ENCODE results near the gene TMEM9.
"Not testable (repeated sequence)": the region's sequence is repeated elsewhere in the genome, so short reads cannot be mapped to it uniquely, and the experiment has no call there.

The TMEM9 gene

DNA sequence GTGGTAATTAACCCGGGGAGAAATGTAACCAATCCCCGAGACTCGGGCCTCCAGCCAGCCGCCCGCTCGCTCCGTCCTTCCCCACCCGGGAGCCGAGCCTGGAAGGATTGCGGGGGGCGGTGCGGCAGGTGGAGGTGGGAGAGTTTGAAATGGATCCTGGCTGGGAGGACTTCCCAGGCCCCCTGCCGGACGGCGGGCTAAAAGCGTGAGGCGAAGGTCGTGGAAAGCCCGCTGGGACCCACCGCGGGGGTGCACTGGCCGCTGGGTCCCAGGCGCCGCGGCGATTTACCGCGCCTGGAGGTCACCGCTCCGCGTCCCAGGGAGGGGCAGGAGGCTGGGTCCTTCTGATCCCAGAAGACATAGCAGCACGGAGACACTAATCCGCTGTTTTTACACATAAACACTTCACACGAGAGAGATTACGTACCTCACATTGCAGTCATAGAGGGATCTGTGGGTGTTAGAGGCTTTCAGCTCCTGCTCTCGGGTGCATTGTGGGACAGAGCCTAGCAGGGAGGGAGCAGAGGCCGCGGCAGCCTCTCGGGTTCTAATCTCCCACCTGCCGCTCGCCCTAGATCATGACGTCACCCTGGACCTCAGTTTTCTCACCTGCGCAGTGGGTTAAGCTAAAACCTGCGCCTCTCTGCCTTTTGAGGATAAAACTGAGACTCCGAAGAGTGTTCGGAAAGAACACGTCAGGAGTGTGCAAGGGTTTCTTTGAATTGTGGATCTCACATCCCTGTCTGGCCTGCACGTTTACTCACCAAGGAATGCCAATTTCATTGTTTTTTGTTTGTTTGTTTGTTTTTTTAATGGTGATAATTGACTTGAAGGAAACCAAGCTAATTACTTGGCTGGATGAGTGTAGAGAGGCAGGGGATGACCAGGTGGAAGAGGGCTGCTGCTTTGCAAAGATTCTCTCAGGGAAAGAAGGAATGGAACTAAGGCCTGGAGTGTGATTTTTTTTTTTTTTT is 17.1 kb upstream of the TMEM9 start:
- no peak for DNase-seq (ENCODE audit: low read depth in 1 of 2, low spot score in 1 of 2)
- TF ChIP-seq JUND (IDR thresholded peaks at IDR 0.05; ENCODE audit: low read depth) = no peak
- in situ Hi-C loops (cut with HindIII; ENCODE audit: low pct_unique_long_range_greater_than_20kb, low sequenced_read_pairs) = no loop called here

DNA sequence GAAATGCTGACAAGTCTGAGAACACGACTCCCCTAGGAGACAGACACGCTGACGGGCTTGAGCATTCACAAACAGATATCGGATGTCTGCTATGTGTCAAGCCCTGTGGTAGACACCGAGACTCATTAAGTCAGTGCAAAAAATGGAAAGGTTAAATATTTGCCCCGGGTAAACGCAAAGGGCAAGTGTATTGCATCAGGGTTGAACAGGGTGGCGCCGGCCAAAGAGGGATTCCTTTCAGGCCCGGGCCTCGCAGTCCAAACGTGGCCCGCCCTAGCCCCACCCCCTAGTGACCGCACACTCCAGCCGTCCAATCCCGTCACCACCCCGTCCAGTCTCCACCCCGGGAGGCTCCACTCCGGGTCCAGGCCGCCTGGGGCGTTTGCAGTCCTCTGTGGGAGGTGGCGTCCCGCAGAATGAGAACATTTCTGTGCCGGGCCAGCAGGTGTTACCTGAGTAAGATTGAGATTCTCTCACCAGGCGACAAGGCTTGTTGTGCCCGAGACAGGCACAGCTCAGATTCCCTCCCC is 16.3 kb upstream of the TMEM9 start:
- in situ Hi-C loops (cut with HindIII; ENCODE audit: low pct_unique_long_range_greater_than_20kb, low sequenced_read_pairs) = no loop called here
- TF ChIP-seq JUND (IDR thresholded peaks at IDR 0.05; ENCODE audit: low read depth) = no peak
- DNase-seq (ENCODE audit: low read depth in 1 of 2, low spot score in 1 of 2) = peak; percentile 95 to 100

DNA sequence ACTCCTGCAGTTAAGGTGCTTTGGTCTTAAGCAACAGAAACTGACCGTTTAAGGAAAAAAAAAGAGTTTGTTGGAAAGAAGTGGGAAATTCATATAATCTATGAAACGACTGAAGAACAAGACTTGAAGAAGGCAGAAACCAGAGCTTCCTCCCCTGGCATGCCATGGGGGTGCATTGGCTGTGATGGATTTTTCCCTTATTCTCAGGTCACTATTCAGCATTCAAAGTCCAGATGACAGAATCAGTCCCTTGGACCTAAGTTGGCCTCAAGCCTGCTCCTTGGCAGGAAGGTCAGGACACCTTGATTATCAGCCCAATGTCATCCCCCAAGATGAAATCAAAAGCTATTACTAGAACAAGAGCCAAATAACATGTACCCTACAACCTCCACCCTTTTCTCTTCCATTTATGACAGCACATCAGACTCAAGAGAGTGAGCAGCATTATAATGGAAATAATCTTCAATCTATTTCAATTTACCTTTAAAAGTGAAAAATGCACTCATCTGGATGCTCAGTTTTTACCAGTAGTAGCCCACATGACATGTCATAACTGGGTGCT is 15.8 kb upstream of the TMEM9 start:
- no peak for DNase-seq (ENCODE audit: low read depth in 1 of 2, low spot score in 1 of 2)
- no peak for TF ChIP-seq JUND (IDR thresholded peaks at IDR 0.05; ENCODE audit: low read depth)
- in situ Hi-C loops (cut with HindIII; ENCODE audit: low pct_unique_long_range_greater_than_20kb, low sequenced_read_pairs) = no loop called here

DNA sequence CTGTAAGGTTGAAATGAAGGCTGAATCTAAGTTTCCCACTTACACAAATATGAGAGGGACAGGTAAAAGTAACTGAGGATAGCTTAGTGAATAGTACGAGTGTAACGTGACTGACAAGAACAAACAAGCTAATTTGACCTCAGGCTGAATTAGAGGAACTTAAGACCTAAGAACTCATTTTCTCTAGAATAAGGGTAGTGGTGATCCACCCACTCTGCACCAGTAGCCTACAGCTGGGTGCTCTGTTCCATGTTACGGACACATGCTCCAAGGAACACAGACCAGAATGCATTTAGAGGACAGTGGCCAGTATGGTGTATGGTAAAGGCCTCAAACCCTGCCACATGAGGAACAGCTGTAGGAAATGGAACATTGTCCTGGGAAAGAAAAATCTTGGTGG is 14.9 kb upstream of the TMEM9 start:
- no peak for TF ChIP-seq JUND (IDR thresholded peaks at IDR 0.05; ENCODE audit: low read depth)
- no peak for DNase-seq (ENCODE audit: low read depth in 1 of 2, low spot score in 1 of 2)
- in situ Hi-C loops (cut with HindIII; ENCODE audit: low pct_unique_long_range_greater_than_20kb, low sequenced_read_pairs) = no loop called here

DNA sequence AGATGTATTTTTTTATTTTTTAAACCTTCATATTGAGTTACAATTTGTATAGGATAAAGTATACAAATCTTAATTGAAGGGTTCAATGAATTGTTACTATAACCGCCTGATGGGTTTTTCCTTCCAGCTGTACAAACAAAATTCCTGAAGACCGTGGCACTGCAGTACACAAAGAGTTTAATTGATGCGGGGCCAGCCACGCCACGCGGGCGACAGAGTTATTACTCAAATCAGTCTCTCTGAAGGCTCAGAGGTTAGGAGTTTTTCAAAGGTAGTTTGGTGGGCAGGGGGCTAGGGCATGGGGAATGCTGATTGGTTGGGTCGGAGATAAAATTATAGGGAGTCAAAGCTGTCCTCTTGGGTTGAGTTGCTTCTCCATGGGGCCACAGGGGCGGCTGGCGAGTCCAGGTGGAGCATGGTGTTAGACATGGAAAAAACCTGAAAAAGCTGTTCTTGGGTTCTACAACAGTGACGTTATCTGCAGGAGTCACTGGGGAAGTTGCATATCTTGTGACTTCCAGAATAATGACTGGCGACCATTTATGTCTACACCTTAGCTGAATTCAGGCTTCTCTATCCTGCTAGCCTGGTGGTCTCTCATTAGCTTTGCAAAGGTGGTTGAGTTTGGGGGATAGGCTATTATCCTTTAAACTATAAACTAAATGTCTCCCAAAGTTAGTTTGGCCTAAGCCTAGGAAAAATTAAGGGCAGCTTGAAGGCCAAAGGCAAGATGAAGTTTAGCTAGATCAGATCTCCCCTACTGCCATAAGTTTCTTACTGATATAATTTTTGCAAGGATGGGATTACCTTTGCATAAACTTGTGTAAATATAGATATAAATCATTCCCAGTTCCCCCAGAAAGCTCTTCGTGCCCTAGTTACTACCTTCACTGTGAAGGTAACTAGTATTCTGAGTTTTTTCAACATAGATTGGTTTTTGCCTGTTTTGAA is 13.0 kb upstream of the TMEM9 start:
- DNase-seq (ENCODE audit: low read depth in 1 of 2, low spot score in 1 of 2) = peak in 1 of 2 experiments; percentile 63
- TF ChIP-seq JUND (IDR thresholded peaks at IDR 0.05; ENCODE audit: low read depth) = no peak
- in situ Hi-C loops (cut with HindIII; ENCODE audit: low pct_unique_long_range_greater_than_20kb, low sequenced_read_pairs) = no loop called here

DNA sequence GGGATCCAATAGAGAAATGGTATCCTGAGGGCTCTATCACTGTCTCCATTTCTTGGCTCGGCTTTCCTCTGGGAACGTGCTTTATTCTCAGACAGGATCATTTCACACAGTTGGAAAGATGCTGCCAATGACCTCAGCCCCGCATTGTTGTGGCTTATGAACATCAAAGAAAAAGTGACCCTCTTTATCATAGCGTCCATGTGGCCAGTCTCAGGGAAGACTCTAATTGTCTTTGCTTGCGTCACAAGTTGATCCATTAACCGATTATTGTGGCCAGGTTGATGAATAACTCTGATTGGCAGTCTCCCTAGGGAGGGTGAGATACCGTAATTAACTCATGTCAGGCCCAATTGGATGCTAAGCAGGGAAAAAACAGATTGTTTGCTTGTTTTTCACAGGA is 10.4 kb upstream of the TMEM9 start:
- in situ Hi-C loops (cut with HindIII; ENCODE audit: low pct_unique_long_range_greater_than_20kb, low sequenced_read_pairs) = no loop called here
- DNase-seq (ENCODE audit: low read depth in 1 of 2, low spot score in 1 of 2) = no peak
- no peak for TF ChIP-seq JUND (IDR thresholded peaks at IDR 0.05; ENCODE audit: low read depth)

DNA sequence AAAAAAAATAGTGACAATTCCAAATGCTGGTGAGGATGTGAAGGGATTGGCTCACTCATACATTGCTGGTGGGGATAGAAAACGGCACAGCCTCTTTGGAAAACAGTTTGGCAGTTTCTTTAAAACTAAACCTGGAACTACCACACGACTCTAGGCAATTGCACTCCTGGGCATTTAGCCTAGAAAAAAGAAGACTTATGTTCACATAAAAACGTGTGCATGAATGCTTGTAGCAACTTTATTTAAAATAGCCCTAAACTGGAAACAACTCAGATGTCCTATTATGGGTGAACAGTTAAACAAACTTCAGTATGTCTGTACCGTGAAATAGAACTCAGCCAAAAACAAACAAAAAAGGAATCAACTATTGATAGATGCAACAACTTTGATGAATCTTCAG is 9.4 kb upstream of the TMEM9 start:
- TF ChIP-seq JUND (IDR thresholded peaks at IDR 0.05; ENCODE audit: low read depth) = no peak
- in situ Hi-C loops (cut with HindIII; ENCODE audit: low pct_unique_long_range_greater_than_20kb, low sequenced_read_pairs) = no loop called here
- DNase-seq (ENCODE audit: low read depth in 1 of 2, low spot score in 1 of 2) = no peak

DNA sequence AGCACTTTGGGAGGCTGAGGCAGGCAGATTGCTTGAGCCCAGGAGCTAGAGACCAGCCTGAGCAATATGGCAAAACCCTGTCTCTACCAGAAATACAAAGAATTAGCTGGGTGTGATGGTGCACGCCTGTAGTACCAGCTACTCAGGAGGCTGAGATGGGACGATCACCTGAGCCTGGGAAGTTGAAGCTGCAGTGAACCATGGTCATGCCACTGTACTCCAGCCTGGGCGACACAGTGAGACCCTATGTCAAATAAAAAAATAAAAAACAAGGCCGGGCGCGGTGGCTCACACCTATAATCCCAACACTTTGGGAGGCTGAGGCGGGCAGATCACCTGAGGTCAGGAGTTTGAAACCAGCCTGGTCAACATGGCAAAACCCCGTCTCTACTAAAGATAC is 8.8 kb upstream of the TMEM9 start:
- DNase-seq (ENCODE audit: low read depth in 1 of 2, low spot score in 1 of 2); in situ Hi-C loops (cut with HindIII; ENCODE audit: low pct_unique_long_range_greater_than_20kb, low sequenced_read_pairs): not testable (repeated sequence)

DNA sequence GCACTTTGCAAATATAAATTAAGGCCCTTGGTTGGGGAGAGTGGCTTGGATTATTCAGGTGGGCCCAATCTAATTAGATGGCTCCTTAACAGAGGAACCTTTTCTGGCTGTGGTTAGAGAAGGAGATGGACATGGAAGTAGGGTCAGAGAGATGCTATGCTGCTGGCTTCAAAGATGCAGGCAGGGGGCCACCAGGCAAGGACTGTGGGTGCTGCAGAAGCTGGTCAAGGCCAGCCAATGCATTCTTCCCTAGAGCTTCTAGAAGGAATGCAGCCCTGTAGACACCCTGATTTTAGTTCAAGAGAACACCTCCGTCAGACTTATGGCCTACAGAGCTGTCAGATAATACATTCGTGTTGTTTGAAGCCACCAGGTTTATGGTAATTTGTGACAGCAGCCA is 3.7 kb upstream of the TMEM9 start:
- TF ChIP-seq JUND (IDR thresholded peaks at IDR 0.05; ENCODE audit: low read depth) = no peak
- DNase-seq (ENCODE audit: low read depth in 1 of 2, low spot score in 1 of 2) = no peak
- in situ Hi-C loops (cut with HindIII; ENCODE audit: low pct_unique_long_range_greater_than_20kb, low sequenced_read_pairs) = no loop called here

DNA sequence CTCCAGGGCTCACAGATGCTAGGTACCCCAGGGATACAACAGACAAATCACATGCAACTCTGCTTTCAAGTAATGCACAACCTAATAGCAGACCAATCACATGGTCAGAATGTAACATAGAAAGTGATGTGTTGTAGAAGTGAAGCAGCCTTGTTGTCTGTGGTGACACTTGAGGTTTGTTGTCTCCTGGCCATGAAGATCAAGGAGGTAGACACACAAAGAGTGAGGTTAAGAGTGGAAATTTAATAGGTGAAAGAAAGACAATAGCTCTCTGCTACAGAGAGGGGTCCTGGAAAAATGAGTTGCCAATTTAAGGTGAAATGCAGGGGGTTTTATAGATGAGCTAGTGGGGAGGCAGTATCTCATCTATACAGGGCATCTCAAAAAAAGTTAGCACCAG is 2.5 kb upstream of the TMEM9 start:
- TF ChIP-seq JUND (IDR thresholded peaks at IDR 0.05; ENCODE audit: low read depth) = no peak
- in situ Hi-C loops (cut with HindIII; ENCODE audit: low pct_unique_long_range_greater_than_20kb, low sequenced_read_pairs) = no loop called here
- DNase-seq (ENCODE audit: low read depth in 1 of 2, low spot score in 1 of 2) = no peak

DNA sequence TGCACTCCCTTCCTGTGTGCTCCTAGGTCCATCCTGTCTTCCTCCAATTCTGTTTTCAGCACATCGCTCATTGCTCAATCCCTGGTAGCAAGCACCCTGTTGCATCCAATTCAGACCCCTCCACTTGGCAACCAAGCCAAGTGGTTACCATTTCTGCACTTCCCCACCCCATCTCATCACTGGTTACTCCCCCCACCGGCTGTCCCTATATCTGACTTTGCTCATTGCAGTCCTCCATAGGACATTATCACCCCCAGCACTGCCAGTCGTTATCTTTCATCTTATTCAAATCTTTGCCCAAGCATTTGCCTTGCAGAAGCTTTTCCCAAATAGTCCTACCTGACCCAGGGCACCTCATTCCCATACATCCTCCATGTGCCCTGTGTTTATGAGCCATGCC is 2.1 kb upstream of the TMEM9 start:
- in situ Hi-C loops (cut with HindIII; ENCODE audit: low pct_unique_long_range_greater_than_20kb, low sequenced_read_pairs) = no loop called here
- no peak for DNase-seq (ENCODE audit: low read depth in 1 of 2, low spot score in 1 of 2)
- TF ChIP-seq JUND (IDR thresholded peaks at IDR 0.05; ENCODE audit: low read depth) = no peak

DNA sequence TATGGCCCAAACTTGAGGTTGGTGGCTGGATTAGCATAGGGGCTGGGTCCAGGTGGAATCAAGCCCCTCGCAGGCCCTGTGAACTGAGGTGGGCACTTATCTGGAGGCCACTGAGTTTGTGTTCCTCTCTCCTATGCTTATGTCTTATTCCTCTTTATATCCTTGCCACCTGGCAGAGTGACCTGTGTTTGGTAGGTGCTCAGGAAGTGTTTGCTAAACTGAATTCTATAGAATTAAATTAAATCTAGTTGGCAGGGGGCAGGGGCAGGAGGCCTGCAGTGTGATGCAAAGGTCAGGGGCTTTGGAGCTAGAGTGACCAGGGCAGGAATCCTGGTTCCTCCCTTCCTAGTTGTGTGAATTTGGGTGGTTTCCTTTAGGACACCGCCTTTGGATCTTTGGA is 1.1 kb upstream of the TMEM9 start:
- in situ Hi-C loops (cut with HindIII; ENCODE audit: low pct_unique_long_range_greater_than_20kb, low sequenced_read_pairs) = no loop called here
- TF ChIP-seq JUND (IDR thresholded peaks at IDR 0.05; ENCODE audit: low read depth) = no peak
- no peak for DNase-seq (ENCODE audit: low read depth in 1 of 2, low spot score in 1 of 2)

All from T47D (cell line).